ENCODE data around the gene NXPE3. TPM values are rescaled to one million over a fixed set of nuclear protein-coding genes. Genes with fewer than 3 reads are reported as not detected.

Gene NXPE3
- total and polyA plus RNA-seq, 9 of the 15 experiments (the other 6 are each of a cell fraction or from before 2014, with no cell fraction given): 0.25 to 2.5 (median 0.95) TPM

GRCh38 chr3:101867996-101868395 lies 89.0 kb downstream of the NXPE3 start:
- DNase-seq (ENCODE audit: extremely low read depth in 1 of 4, low spot score in 3 of 4) (no peak), ATAC-seq (no peak), FAIRE-seq (no peak)
- no peak overlapping the region for H3K9ac ChIP-seq (ENCODE audit: insufficient read depth in 1 of 2, low read depth in 2 of 2, low read length in 2 of 2)
- H3K27me3 ChIP-seq (ENCODE audit: control insufficient read depth in 2 of 2, insufficient read depth in 2 of 2, low read length in 2 of 2): no peaks in the 10 kb centered on the region
- H3K4me3 ChIP-seq: no peak overlapping the region
- H3K79me2 ChIP-seq (ENCODE audit: control insufficient read depth, insufficient read depth, low read length): no peaks in the 10 kb centered on the region
- ChIA-PET POLR2A (interaction anchor here (0.8 to 1.5 kb wide), 5 partner anchors 11 to 19 kb away, joined by 3 to 7 read pairs (median 3); partner anchors contain the start of gene NFKBIZ), CTCF (ENCODE audit: low intra/inter-chr PET ratio) (no interaction called here)
- 75% methylated on average over 2 of the region's 2 CpGs for whole genome bisulfite sequencing (ENCODE audit: insufficient coverage, low coverage, missing lambda C conversion rate)
- in situ Hi-C loops (cut with MboI) (no loop called here), intact Hi-C loops (cut with micrococcal nuclease) (no loop called here)
- no peak overlapping the region for H3K27ac ChIP-seq (ENCODE audit: extremely low read depth, low read depth, low read length)
- no peak overlapping the region for H3K4me2 ChIP-seq (ENCODE audit: insufficient read depth, low read length)
- peaks cover 0 to 8% of the 10 kb centered on the region in 2 experiments; a peak in 3 of 5 replicates for H3K4me1 ChIP-seq (replicated peaks in 1 of 2; ENCODE audit: control insufficient read depth in 2 of 2, insufficient read depth in 2 of 2, low read length in 2 of 2)
- H2AFZ ChIP-seq (ENCODE audit: low read depth, low read length): no peak overlapping the region
- TF ChIP-seq ZFP91 (CRISPR knock-in tag; IDR thresholded peaks at IDR 0.05) (no peak), CBFB (CRISPR knock-in tag; IDR thresholded peaks at IDR 0.05) (no peak), GABPB2 (CRISPR knock-in tag; conservative IDR thresholded peaks at IDR 0.05) (no peak), ARID3B (CRISPR knock-in tag; IDR thresholded peaks at IDR 0.05; ENCODE audit: borderline replicate concordance) (no peak), PCBP1 (IDR thresholded peaks at IDR 0.05; ENCODE audit: low read depth, low read length, poor library complexity, severe bottlenecking) (no peak), ZNF644 (tag; IDR thresholded peaks at IDR 0.05; ENCODE audit: low read depth) (no peak), ASH1L (IDR thresholded peaks at IDR 0.05; ENCODE audit: borderline replicate concordance, low read depth, partially characterized antibody) (no peak), ZNF699 (CRISPR knock-in tag; IDR thresholded peaks at IDR 0.05; ENCODE audit: insufficient replicate concordance) (no peak), RB1 (IDR thresholded peaks at IDR 0.05; ENCODE audit: low read depth) (no peak), ZNF184 (CRISPR knock-in tag; IDR thresholded peaks at IDR 0.05) (no peak), KHSRP (IDR thresholded peaks at IDR 0.05) (no peak), NKRF (IDR thresholded peaks at IDR 0.05; ENCODE audit: borderline replicate concordance) (no peak), SNAPC5 (CRISPR knock-in tag; IDR thresholded peaks at IDR 0.05) (no peak)
- no peaks in the 10 kb centered on the region for H3K9me1 ChIP-seq (ENCODE audit: control insufficient read depth, insufficient read depth, low read length)
- H3K9me3 ChIP-seq (replicated peaks; ENCODE audit: control insufficient read depth, insufficient read depth, low read depth, low read length): no peaks in the 10 kb centered on the region
- no peaks in the 10 kb centered on the region for H4K20me1 ChIP-seq (replicated peaks; ENCODE audit: control insufficient read depth, insufficient read depth, low read length)
- no TSS peak for BruUV-seq (replicated peaks)
- no peaks in the 10 kb centered on the region for H3K36me3 ChIP-seq (ENCODE audit: control insufficient read depth, insufficient read depth, low read length)

Data from K562 (cell line).